Mesothelial cell of epicardium (in vitro differentiated cells): ENCODE data around the gene HCK. TPM values are rescaled to one million over a fixed set of nuclear protein-coding genes. Genes with fewer than 3 reads are reported as not detected.

Experiments used
- DNase-seq, 2 experiments: peaks; one replicate each; pipeline ENCODE4 v3.0.0; 2021; ENCODE audit warnings: low spot score in 2 of 2; ENCODE audit not compliant: unreplicated experiment in 2 of 2
- H3K27ac Mint-ChIP-seq: 2 replicates; pipeline ENCODE4 v1.8.0; 2021; ENCODE audit warnings: mixed read lengths
- H3K27me3 Mint-ChIP-seq: 2 replicates; pipeline ENCODE4 v1.8.0; 2021; ENCODE audit warnings: low read depth, mixed read lengths
- H3K36me3 Mint-ChIP-seq: 2 replicates; pipeline ENCODE4 v1.8.0; 2021; ENCODE audit warnings: mixed read lengths
- H3K4me1 Mint-ChIP-seq: 2 replicates; pipeline ENCODE4 v1.8.0; 2021; ENCODE audit warnings: mixed read lengths
- H3K4me3 Mint-ChIP-seq: 2 replicates; pipeline ENCODE4 v1.8.0; 2021; ENCODE audit warnings: mild to moderate bottlenecking, moderate library complexity, mixed read lengths
- H3K9me3 Mint-ChIP-seq: 2 replicates; pipeline ENCODE4 v1.8.0; 2021; ENCODE audit warnings: mixed read lengths
- CTCF ChIP-seq: fragments of 200-600 bp; sonication (generic); IDR thresholded peaks from one replicate; pipeline ENCODE4 v1.5.0; 2021; ENCODE audit warnings: antibody characterized with exemption; ENCODE audit not compliant: unreplicated experiment
- total RNA-seq: library from RNA; stranded (reverse); gene quantifications from 3 replicates; pipeline ENCODE4 v1.2.1, GENCODE V29; 2021

Gene HCK
- total RNA-seq, 1 donor from 2014 or later, result not detected

GRCh38 chr20:32007787-32008616 is 44.0 kb upstream of the HCK start:
- Mint-ChIP-seq H3K27me3 (peaks cover 37% of the 10 kb centered on the region), H3K4me1 (no peaks in the 10 kb centered on the region), H3K36me3 (no peaks in the 10 kb centered on the region), H3K27ac (no peak overlapping the region), H3K4me3 (no peak overlapping the region), H3K9me3 (no peaks in the 10 kb centered on the region)
- no peak for TF ChIP-seq CTCF
- no peak for DNase-seq

GRCh38 chr20:32009564-32009963 is 42.5 kb upstream of the HCK start:
- Mint-ChIP-seq H3K27ac (no peak overlapping the region), H3K4me3 (no peak overlapping the region), H3K9me3 (no peaks in the 10 kb centered on the region), H3K4me1 (no peaks in the 10 kb centered on the region), H3K27me3 (peaks cover 41% of the 10 kb centered on the region), H3K36me3 (no peaks in the 10 kb centered on the region)
- no peak for TF ChIP-seq CTCF
- no peak for DNase-seq

- H3K9me3 Mint-ChIP-seq, result no peaks in the 10 kb centered on the region
- H3K4me3 Mint-ChIP-seq, result no peak within 1 kb of the TSS
- no peak for DNase-seq
- peaks cover 47% of the 10 kb centered on the region for H3K27me3 Mint-ChIP-seq
- no peak within 1 kb of the TSS for H3K27ac Mint-ChIP-seq
- H3K36me3 Mint-ChIP-seq, result no peaks in the 10 kb centered on the region
- no peak for TF ChIP-seq CTCF
- no peaks in the 10 kb centered on the region for H3K4me1 Mint-ChIP-seq
Observed at GRCh38 chr20:32010101-32010500, 41.9 kb upstream of the HCK start, which contains the start of gene CCM2L. CCM2L (plus strand) TSS chr20:32010438; CDS start chr20:32010455, 17 bp downstream.

GRCh38 chr20:32010666-32011065 is 41.4 kb upstream of the HCK start:
- Mint-ChIP-seq H3K27me3 (peaks cover 52% of the 10 kb centered on the region), H3K36me3 (no peaks in the 10 kb centered on the region), H3K4me1 (no peaks in the 10 kb centered on the region), H3K4me3 (no peak overlapping the region), H3K9me3 (no peaks in the 10 kb centered on the region), H3K27ac (no peak overlapping the region)
- DNase-seq, result no peak
- no peak for TF ChIP-seq CTCF

- H3K36me3 Mint-ChIP-seq, result no peaks in the 10 kb centered on the region
- no peak for DNase-seq
- peaks cover 56% of the 10 kb centered on the region for H3K27me3 Mint-ChIP-seq
- H3K9me3 Mint-ChIP-seq, result no peaks in the 10 kb centered on the region
- H3K4me3 Mint-ChIP-seq, result no peak overlapping the region
- no peak overlapping the region for H3K27ac Mint-ChIP-seq
- no peak for TF ChIP-seq CTCF
- H3K4me1 Mint-ChIP-seq, result no peaks in the 10 kb centered on the region
Observed at GRCh38 chr20:32012159-32012688, 39.8 kb upstream of the HCK start.
